ENCODE measurements around the gene EPG5.

- TF ChIP-seq POLR2A (IDR thresholded peaks at IDR 0.05) (no peak), CTCF (IDR thresholded peaks at IDR 0.05) (no peak)
These were observed 114.5 kb downstream of the EPG5 start for GRCh38 chr18:45852631-45853030.
